Measurements from ENCODE around the gene PTPRT.

Gene PTPRT

GRCh38 chr20:42530191-42530590 is 659.5 kb downstream of the PTPRT start:
- DNase-seq, result no peak

DNA sequence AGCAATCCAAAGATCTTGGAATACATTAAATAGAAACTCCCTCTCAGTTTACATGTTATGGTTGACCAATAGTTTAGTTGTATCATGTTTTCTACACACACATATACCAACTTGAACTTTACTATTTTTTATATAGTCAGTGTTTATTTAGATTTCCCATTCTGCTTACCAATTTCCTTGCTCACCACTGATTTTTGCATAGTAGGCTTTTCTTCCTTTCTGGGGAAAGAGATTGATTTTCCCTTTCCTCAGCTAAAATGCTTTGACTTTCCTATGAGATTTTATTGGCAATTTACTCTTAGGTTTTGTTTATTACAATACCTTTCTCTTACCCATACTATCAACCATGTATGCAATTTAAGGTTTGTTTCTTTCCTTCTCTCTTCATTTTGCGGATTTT is 665.6 kb downstream of the PTPRT start:
- no peak for DNase-seq

DNA sequence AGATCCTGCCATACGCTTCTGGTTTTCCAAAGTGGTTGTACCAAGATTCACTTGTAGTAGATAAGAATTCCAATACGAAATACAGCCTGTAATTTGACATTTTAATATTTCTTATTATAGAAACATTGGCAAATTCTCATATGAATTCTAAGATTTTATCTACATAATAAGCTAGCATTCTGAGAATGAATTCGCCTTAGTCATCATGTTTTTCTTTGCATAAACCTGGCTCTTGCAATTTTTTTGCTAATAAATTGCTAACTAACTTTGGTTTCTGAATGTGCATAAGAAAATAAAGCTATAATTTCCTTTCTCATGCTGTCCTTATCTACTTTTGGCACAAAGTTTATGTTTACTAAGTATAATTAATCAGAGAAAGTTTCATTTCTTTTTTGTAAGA is 673.0 kb downstream of the PTPRT start:
- DNase-seq, result no peak

DNA sequence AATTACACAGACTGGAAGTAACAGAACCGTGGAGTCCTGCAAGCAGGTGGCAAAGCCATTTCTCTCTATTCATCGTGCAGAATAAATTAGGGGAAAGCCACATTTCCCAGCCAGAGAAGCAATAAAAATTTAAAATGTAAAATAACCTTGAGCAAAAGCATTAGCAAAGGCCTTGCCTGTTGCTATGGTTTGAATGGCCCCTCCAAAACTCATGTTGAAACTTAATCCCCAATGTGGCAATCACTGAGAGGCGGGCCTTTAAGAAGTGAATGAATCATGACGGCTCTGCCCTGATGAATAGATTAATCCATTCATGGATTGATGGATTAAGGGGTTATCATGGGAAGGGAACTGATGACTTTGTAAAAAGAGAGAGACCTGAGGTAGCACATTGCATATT is 679.0 kb downstream of the PTPRT start:
- no peak for DNase-seq

- DNase-seq, result no peak
Measured at GRCh38 chr20:42507874-42508273, 681.8 kb downstream of the PTPRT start.

DNA sequence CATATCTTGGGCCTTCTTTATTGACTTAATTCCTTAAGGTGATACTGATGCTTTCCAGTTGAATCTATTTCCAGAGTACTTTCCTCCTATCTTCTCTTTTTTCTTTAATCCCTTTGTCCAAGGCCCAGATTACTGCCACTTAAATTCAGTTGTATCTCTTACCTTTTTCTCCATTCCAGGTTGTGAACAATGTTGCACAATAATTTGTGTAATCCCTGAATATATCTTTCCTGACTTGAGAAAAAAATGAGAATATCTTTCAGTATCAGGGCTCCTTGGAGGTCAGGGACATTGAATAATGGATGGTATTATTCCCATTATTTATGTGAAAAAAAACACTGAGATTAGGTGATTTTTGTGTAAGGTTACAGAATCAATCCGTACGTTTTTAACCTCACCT is 683.3 kb downstream of the PTPRT start:
- DNase-seq, result no peak

GRCh38 chr20:42502591-42502990 is 687.1 kb downstream of the PTPRT start:
- DNase-seq, result no peak

DNA sequence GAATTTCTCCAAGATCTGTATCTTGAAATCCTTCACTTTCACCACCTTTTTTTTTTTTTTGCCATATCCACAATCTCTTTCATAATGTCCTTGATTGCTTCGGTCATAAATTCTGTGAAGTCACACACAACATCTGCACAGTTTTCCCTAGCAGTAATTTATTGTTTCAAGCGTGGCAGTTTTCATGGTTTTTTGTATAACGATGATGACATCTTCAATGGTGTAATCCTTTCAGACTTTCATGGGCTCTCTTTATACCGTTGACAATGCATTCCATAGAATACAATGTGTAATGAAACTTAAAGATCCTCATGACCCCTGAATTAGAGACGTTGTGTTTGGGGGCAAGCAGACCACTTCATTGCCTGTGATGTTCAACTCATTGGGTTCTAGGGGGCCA is 693.1 kb downstream of the PTPRT start:
- DNase-seq, result no peak

- no peak for DNase-seq
Measured at GRCh38 chr20:42494290-42494689, 695.4 kb downstream of the PTPRT start.

GRCh38 chr20:42493001-42493400 is 696.7 kb downstream of the PTPRT start:
- no peak for DNase-seq

- no peak for DNase-seq
Measured at GRCh38 chr20:42492290-42492689, 697.4 kb downstream of the PTPRT start.

GRCh38 chr20:42485556-42485955 is 704.1 kb downstream of the PTPRT start:
- DNase-seq, result no peak

- DNase-seq, result no peak
Measured at GRCh38 chr20:42484790-42485375, 704.8 kb downstream of the PTPRT start.

- peak; percentile 50 for DNase-seq
Measured at GRCh38 chr20:42484335-42484734, 705.4 kb downstream of the PTPRT start.

DNA sequence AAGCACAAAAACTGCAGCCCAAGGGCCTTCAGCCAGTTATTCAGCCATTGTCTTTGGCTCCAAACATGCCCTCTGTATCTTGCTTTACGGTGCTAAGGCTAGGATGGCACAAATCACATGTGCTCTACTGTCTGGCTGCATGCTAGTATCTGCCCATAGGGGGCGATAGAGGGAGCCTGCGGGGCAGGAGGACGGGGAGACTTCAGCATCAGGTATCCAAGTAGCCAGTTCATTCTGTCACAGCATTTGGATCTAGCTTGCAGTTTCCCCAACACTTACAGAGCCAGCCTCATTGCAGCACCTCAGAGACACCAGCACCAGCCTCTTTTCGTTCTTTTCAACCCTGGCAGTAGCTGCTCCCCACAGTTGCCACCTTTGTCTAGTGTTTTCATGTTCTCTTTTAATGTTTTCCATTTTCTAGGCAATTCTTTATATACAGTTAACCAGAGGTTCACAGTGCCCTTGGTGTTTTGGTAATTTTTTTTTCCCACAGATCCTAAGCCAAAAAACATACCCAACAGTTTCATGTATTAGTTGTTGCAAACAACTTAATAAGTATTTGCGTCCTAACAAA is 705.9 kb downstream of the PTPRT start:
- DNase-seq, result no peak

GRCh38 chr20:42482808-42483207 is 706.9 kb downstream of the PTPRT start:
- no peak for DNase-seq

GRCh38 chr20:42475773-42476172 is 713.9 kb downstream of the PTPRT start:
- no peak for DNase-seq

DNA sequence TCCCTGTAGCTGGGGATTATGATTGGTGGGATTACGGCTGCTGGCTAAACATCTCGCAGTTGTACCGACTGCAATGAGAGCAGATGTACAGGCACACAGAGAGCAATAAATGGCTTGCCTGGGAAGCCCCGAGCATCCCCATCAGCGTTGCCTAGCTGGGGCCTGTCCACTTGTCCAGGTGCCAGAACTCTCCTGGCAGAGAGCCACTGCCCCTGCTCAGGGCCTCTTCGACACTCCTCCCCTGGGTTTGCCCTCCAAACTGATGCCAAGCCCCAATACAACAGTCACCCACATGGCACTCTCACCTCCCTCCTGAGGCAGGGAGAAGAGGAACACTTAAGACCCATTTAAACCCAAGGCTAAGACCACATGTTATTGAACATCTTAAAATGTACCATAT is 715.1 kb downstream of the PTPRT start:
- no peak for DNase-seq

DNA sequence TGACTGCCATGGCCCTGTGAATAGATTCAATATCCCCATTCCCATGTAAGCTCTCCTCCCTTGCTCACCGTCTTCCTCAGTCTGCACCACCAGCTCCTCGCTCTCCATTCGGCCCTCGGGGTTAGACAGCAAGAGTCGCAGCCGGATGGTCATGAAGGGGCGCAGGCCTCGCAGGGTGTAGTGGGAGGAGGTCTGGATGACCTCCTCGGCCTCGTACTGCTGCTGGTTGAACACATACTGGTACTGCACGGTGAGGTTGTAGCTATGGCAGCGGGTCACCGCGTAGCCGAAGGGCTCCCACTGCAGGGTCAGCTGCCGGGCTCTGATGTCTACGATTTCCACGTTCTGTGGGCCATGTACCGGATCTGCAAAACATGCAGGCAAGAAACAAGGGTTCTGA is 717.5 kb downstream of the PTPRT start:
- no peak for DNase-seq

DNA sequence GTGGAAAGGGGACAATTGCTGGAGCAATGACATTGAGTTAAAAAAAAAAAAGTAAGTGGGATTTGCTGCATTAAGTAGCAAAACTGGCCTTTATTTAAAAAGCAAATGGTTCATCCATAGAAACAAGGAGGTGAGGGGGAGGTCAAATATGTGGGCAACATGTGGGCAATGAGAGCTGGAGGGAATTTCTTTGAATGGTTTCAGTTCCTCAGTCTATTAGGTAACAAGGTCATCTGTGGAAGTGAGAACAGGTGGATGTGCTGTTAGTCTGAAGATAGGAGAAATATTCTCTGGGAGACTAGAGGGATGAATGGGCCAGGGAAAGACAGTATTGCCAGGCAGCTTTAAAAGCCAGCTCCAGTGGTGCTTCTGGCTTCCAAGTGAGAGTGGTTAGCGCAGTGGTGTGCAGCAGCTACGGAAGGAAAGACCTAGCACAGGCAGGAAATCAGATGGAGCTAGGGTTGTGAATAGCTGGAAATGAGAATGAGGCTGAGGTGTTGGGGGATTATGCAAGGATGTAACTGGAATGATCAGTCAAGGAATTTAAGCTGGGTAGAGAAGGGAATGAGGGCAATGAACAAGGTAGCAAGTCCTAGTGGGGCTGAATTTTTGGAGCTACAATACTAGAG is 727.6 kb downstream of the PTPRT start:
- no peak for DNase-seq

DNA sequence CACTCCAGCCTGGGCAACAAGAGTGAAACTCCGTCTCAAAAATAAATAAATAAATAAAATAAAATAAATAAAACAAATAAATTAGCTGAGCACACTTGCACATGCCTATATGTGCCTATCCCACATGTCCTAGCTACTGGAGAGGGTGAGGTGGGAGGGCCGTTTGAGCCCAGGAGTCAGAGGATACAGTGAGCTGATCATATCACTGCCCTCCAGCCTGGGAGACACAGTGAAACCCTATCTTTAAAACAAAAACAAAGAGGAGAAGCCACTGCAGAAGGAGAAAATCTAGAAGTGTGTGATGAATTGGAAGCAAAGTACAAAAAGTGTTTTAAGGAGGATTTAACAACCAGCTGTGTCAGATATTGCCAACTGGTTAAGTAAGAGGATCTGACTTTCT is 728.4 kb downstream of the PTPRT start:
- DNase-seq, result no peak

GRCh38 chr20:42447270-42447669 is 742.4 kb downstream of the PTPRT start:
- no peak for DNase-seq

GRCh38 chr20:42444799-42445198 is 744.9 kb downstream of the PTPRT start:
- no peak for DNase-seq

GRCh38 chr20:42443200-42443599 is 746.5 kb downstream of the PTPRT start:
- no peak for DNase-seq

GRCh38 chr20:42442716-42443115 is 747.0 kb downstream of the PTPRT start:
- no peak for DNase-seq

Measured in left hindlimb (tissue), 1 donor.